ENCODE measurements around the gene COBL.

DNA sequence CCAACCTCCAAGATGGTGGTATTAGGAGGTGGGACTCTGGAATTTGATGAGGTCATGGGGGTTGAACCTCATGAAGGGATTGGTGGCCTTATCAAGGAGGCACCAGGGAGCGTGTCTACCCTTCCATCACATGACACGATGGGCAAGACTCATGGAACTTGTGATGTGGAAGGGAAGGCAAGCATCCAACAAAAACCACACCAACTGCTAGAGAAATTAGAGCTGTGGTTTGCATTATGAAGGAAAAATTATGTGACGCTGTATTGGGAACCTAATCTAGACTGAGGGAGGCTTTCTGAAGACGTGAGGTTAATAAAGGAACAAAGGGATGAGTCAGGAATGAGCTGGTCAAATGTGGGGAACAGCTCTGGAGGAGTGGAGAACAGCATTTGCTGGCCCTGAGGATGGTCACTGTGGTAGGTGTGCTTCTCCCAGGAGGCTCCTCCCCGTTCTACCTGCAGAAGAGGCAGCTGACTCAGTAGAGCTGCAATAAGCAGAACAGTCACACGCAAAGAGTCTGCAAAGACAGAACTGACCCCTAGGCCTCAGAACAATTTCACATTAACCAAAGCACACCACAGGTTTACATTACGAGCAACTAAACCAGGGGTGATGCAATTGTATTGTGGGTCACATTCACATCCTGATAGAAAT, 297.3 kb downstream of the COBL start:
- TF ChIP-seq, protein P1, sequence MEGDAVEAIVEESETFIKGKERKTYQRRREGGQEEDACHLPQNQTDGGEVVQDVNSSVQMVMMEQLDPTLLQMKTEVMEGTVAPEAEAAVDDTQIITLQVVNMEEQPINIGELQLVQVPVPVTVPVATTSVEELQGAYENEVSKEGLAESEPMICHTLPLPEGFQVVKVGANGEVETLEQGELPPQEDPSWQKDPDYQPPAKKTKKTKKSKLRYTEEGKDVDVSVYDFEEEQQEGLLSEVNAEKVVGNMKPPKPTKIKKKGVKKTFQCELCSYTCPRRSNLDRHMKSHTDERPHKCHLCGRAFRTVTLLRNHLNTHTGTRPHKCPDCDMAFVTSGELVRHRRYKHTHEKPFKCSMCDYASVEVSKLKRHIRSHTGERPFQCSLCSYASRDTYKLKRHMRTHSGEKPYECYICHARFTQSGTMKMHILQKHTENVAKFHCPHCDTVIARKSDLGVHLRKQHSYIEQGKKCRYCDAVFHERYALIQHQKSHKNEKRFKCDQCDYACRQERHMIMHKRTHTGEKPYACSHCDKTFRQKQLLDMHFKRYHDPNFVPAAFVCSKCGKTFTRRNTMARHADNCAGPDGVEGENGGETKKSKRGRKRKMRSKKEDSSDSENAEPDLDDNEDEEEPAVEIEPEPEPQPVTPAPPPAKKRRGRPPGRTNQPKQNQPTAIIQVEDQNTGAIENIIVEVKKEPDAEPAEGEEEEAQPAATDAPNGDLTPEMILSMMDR (IDR thresholded peaks at IDR 0.05) = no peak
- TF ChIP-seq POLR2A (IDR thresholded peaks at IDR 0.05) = no peak
